Activated naive CD4-positive, alpha-beta T cell treated with anti-CD3 and anti-CD28 coated beads, Interleukin-2, amount 50 U/mL, for 72 hours (primary cell): ENCODE measurements around the gene IQGAP3. TPM values are rescaled to one million over a fixed set of nuclear protein-coding genes. Genes with fewer than 3 reads are reported as not detected.

ENCODE experiments used
- ATAC-seq, 2 donors: fragments of 150-1000 bp; cut with Tn5 transposase; 2 replicates each; pipeline ENCODE4 v1.10.0; 2021; ENCODE audit warnings: mild to moderate bottlenecking in 2 of 2, moderate library complexity in 2 of 2
- DNase-seq, 2 donors: peaks; one replicate each; pipeline ENCODE4 v3.0.0; 2021 to 2022; ENCODE audit warnings: low spot score in 2 of 2
- H3K27ac Mint-ChIP-seq, 2 donors: one replicate each; pipeline ENCODE4 v1.8.0; 2022; ENCODE audit warnings: mild to moderate bottlenecking in 2 of 2, mixed read lengths in 2 of 2
- H3K36me3 Mint-ChIP-seq, 2 donors: one replicate each; pipeline ENCODE4 v1.8.0; 2022; ENCODE audit warnings: mixed read lengths in 2 of 2
- H3K9me3 Mint-ChIP-seq, 2 donors: one replicate each; pipeline ENCODE4 v1.8.0; 2022; ENCODE audit warnings: mixed read lengths in 2 of 2
- total RNA-seq, 2 donors: library from RNA; stranded (reverse); gene quantifications; one replicate each; pipeline ENCODE4 v1.2.3, GENCODE V29; 2022

IQGAP3 gene
- total RNA-seq, 2 donors from 2014 or later = 5.1 to 30.5 TPM

DNA sequence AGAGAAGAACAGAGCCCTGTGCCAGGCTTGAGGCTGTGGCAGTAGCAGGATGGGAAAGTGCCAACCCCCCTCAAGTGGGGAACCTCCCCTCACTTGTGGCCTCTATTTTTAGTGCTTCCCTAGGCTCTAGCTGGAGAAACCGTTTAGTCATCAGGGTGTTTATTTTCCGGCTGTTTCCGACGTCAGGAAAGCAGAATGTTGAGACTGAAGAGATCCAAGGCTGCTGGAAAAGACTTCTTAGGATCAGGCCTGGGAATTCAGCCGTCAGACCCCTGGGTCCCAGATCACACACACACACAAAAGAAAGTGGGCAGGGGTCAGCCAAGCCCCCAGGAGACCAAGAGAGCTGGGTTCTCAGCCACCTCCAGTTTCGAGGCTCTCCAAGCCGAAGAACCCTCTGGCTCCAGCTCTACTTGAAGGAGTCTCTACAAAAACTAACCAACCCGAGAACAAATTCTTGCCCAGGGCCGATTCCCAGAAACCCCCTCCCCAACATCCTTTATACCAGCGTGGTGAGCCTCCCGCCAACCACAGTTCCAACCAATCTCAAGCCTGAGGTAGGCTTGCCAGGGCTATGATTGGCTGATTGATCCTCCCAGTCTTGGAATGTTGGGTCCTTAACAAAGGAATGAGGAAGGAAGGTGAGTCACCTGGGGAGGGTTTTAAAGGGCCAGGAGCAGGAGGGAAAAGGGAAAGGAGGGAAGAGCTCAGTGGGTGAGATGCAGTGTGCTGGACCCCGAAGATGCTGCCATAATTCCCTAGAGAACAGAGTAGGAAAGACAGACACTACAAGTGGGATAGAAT lies 69.3 kb downstream of the IQGAP3 start:
- DNase-seq (no peak), ATAC-seq (no peak)
- peak overlapping the region; percentile 87 for H3K27ac Mint-ChIP-seq
- peaks cover 5 to 6% of the 10 kb centered on the region in 2 donors for H3K36me3 Mint-ChIP-seq
- H3K9me3 Mint-ChIP-seq = peaks cover 0 to 6% of the 10 kb centered on the region in 2 donors

DNA sequence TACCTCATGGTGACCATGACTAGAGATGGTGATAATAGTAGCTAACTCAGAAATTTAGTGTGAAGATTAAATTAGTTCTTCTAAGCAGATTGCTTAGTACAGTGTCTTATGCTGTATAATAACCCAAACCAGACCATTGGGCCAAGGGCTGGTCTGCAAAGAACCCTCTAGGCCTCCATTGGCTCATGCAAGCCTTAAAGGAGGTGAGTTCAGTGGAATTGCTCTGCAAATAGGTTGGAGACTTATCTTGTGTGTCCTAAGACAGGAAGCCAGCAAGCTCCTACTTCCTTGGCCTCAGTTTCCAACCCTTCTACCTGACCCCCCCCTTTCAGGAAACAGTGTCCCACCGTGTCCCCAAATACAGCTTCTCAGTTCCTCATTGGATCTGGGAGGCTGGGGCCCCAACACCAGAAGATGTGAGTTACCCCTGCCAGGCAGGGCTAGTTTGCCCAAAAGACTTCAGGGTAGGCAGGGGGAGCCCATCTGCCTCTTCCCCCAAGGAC lies 69.9 kb downstream of the IQGAP3 start:
- H3K27ac Mint-ChIP-seq = peak overlapping the region; percentile 87
- no peak for ATAC-seq
- peaks cover 5 to 6% of the 10 kb centered on the region in 2 donors for H3K36me3 Mint-ChIP-seq
- H3K9me3 Mint-ChIP-seq = peaks cover 0 to 6% of the 10 kb centered on the region in 2 donors
- no peak for DNase-seq

DNA sequence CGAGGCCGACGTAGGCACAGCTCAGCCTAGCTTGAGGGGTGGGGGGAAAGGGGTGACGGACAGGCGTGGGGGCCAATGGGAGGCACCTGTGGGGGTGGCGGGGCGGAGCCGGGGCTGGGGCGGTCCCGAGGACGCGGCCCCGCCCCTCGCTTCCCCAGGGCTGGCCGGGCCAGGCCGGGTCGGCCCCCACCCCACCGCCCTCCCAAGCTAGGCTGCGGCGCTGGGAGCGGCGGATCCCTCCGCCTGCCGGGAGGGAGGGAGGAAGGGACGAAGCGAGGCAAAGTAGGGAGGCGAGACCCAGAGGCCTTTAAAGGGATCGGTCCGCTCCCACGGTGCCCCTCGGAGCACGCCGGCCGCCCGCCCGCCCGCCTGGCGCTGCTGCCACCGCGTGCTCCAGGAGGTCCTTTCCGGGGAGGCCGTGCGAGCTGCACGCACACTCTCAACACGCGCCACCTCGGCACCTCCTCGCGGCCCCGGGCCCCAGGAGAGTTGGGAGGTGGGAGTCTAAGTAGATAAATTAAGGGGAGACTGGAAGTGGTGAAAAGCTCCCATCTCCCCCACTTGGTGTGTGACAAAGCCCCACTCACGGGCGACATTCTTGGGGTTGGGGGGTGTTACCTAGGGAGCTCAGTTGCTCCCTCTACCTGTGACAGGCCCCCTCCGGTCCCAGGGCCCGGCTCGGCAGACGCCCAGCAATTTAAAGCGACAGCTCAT lies 71.4 kb downstream of the IQGAP3 start:
- ATAC-seq = peak; percentile 77 to 80
- H3K27ac Mint-ChIP-seq = peak overlapping the region; percentile 87
- H3K36me3 Mint-ChIP-seq = peaks cover 5 to 7% of the 10 kb centered on the region in 2 donors
- DNase-seq = peak; percentile 91 to 94
- peaks cover 0 to 6% of the 10 kb centered on the region in 2 donors for H3K9me3 Mint-ChIP-seq

GRCh38 chr1:156500543-156500792 lies 71.9 kb downstream of the IQGAP3 start, which contains the start of gene MEF2D:
Gene MEF2D (minus strand): TSS chr1:156500775. CDS start chr1:156483292, 17,483 bp downstream.
- Mint-ChIP-seq H3K36me3 (peaks cover 2 to 9% of the 10 kb centered on the region in 2 donors), H3K27ac (peak within 1 kb of the TSS; percentile 87 to 94), H3K9me3 (peaks cover 0 to 3% of the 10 kb centered on the region in 2 donors)
- ATAC-seq (peak in 1 of 2 donors; percentile 5), DNase-seq (no peak)

DNA sequence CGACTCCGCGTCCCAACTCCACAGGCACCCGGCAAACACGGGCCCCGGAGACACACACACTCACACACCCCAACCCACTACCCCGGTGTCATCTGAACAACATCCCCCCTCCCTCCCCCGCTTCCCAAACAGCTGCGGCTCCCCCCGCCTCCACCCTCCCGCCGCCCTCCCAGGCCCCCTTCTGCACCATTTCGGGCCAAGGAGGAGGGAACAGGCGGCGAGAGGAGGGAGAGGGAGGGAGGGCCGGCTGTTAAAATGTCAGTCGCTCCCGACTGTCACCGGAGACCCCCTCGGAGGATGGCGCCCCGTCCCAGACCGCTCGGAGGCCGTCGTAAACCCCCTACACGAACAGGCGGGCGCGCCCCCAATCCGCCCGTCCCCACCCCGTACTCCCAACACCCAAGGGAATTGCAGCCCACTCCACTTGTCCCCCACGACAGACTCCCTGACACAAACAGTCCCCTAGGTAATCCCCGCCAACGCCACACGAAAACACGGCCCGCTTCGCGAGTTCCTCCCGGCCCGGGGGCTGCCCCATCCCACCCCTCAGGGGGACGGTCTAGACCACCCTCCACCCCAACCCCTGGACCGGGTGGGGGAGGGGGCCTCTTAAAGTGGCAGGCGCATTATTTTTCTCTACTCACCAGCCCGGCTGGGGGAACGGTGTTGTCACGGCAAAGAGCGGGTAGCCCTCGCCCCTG lies 72.4 kb downstream of the IQGAP3 start:
- Mint-ChIP-seq H3K36me3 (peaks cover 5 to 10% of the 10 kb centered on the region in 2 donors), H3K27ac (peak overlapping the region; percentile 87 to 94), H3K9me3 (no peaks in the 10 kb centered on the region)
- DNase-seq (peak in 1 of 2 donors; percentile 49), ATAC-seq (peak in 1 of 2 donors; percentile 0)

- H3K27ac Mint-ChIP-seq = peak overlapping the region; percentile 47 to 87
- H3K36me3 Mint-ChIP-seq = peaks cover 6 to 12% of the 10 kb centered on the region in 2 donors
- H3K9me3 Mint-ChIP-seq = no peaks in the 10 kb centered on the region
- no peak for DNase-seq
- ATAC-seq = no peak
Measured at GRCh38 chr1:156499194-156499841, 73.0 kb downstream of the IQGAP3 start.

GRCh38 chr1:156498432-156499193 lies 73.8 kb downstream of the IQGAP3 start:
- Mint-ChIP-seq H3K9me3 (no peaks in the 10 kb centered on the region), H3K36me3 (peaks cover 6 to 12% of the 10 kb centered on the region in 2 donors), H3K27ac (peak overlapping the region in 1 of 2 donors; percentile 87)
- ATAC-seq (no peak), DNase-seq (no peak)

DNA sequence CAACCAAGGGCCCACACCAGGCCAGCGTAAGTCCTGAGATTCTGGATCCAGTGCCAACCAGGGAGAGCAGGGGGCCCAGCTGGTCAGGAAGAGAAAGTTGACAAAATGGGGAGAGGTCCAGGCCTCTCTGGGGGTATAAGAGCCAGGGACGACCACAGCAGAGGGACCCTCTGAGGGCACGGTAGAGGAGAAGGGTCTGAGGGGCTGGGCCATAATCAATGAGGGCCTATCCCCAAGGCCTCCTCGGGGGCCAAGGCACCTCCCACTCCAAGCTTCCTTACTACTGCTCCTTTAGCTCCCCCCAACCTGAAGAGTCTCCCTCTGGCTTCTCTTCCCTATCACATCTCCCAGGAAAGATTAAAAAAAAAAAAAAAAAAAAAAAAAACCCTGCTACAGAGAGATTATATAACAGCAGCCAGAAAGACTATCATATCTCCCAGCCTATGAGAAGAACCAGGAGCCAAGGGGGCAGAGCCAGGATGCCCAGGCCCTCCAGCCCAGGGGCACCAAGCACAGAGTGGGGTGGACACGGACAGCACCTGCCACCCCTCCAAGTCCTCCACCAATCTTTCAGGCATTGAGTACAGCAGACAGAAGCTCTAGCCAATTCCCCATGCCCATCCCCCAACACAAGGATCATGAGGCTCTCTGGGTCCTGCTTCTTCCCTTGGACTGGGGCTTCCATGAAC lies 74.5 kb downstream of the IQGAP3 start:
- Mint-ChIP-seq H3K27ac (peak overlapping the region; percentile 51 to 87), H3K36me3 (peaks cover 6 to 12% of the 10 kb centered on the region in 2 donors), H3K9me3 (no peaks in the 10 kb centered on the region)
- ATAC-seq (no peak), DNase-seq (no peak)

DNA sequence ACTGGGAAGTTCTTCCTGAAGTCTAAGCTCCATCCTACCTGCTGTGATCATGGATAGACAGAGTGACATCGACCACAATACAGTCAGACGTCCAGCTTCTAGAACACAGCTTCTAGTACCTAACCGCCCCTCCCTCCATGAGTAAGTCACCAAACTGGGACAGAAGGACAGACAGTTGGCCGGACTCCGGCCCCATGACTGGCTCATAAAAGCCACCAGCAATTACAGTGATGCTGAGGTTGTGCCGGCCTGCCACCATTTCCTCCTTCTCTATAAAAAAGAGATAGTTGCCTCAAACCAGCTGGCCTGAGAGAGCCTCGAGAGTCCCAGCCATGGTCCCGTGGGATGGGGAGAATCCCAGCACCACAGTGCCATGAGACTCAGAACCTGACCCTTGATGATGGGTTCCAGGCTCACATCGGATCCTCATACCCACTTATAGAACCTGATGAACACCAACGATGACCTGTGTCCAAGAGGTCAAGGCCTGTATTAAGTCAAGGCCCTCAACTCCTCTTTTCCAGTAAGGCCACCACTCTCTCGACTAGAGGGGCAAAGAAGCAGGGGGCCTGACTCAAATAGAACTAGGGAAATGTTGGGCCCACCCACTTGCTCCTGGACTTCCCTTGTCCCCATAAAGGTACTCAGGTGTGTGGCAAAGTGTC lies 75.2 kb downstream of the IQGAP3 start:
- Mint-ChIP-seq H3K9me3 (no peaks in the 10 kb centered on the region), H3K36me3 (peaks cover 6 to 18% of the 10 kb centered on the region in 2 donors), H3K27ac (peak overlapping the region in 1 of 2 donors; percentile 87)
- DNase-seq (no peak), ATAC-seq (no peak)

GRCh38 chr1:156496211-156496761 lies 76.1 kb downstream of the IQGAP3 start:
- H3K27ac Mint-ChIP-seq = peak overlapping the region; percentile 78 to 87
- H3K9me3 Mint-ChIP-seq = no peaks in the 10 kb centered on the region
- peaks cover 6 to 23% of the 10 kb centered on the region in 2 donors for H3K36me3 Mint-ChIP-seq
- peak in 1 of 2 donors; percentile 39 for ATAC-seq
- DNase-seq = no peak

DNA sequence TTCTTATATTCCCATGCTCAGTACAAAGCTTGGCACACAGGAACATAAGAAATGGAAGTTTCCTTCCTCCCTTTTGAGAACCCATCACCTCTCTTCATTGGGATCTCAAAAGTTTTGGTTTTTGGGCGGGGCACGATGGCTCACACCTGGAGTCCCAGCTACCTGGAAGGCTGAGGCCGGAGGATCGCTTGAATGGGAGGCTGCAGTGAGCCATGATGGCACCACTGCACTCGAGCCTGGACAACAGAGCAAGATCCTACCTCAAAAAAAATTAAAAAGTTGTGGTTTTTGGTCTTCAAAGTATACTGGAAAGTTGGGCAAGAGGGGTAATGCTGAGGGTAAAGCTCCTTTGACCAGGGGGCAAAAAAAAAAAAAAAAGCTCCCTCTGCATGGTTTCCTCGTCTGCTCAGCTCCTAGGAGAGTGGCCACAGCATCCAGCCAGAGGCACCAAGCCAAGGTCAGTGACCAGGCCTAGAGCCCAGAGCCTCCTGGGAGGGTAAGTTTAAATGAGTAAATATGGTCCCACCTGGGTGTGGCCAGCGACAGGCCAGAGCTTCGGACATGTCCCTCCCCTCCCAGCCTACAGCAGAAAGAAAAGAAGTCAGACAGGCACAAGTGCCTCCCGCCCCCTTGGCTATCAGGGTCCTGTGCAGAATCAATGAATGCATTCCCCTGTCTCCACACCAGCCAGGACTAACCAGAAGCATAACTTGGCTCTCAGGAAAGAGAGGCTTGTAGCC lies 76.8 kb downstream of the IQGAP3 start:
- peak overlapping the region; percentile 78 to 87 for H3K27ac Mint-ChIP-seq
- ATAC-seq = no peak
- H3K36me3 Mint-ChIP-seq = peaks cover 6 to 23% of the 10 kb centered on the region in 2 donors
- H3K9me3 Mint-ChIP-seq = no peaks in the 10 kb centered on the region
- no peak for DNase-seq

DNA sequence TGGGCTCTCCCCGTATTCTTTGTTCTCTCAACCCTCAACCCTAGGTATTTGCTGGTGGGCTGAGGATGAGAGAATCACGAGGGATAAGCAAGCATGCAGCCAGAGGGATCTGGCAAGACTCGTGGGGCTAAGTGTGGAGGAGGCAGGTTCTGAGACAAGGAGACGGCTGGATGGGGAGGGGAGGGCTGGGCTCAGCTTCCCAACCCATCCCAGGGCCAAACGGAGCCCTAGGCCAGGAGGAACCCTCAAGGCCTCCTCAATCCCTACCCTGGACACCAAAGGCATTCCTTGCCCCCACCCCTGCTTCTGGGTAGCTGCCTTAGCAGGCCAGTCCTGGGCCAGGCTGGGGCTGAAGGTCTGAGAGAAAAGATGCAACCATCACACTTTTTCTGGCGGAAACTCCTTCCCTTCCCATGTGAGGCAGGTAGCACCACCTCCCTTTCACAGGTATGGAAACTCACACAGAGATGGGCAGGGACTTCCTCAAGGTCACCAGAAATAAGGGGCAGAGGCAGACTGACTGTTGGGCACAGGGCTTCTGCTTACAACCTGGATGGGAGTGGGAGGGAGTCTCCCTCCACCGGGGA lies 78.0 kb downstream of the IQGAP3 start:
- Mint-ChIP-seq H3K27ac (no peak overlapping the region), H3K36me3 (peaks cover 6 to 23% of the 10 kb centered on the region in 2 donors), H3K9me3 (no peaks in the 10 kb centered on the region)
- DNase-seq (no peak), ATAC-seq (no peak)

- no peak for ATAC-seq
- Mint-ChIP-seq H3K36me3 (peaks cover 6 to 23% of the 10 kb centered on the region in 2 donors), H3K27ac (no peak overlapping the region), H3K9me3 (no peaks in the 10 kb centered on the region)
- no peak for DNase-seq
Measured at GRCh38 chr1:156493742-156494141, 78.6 kb downstream of the IQGAP3 start.
